GM23248 (cell line): ENCODE results near the gene FAM76A.

Source experiments
- EZH2 ChIP-seq: fragments of 200-600 bp; sonication (generic); IDR thresholded peaks from 2 replicates; pipeline ENCODE4 v1.6.1; 2018; ENCODE audit warnings: antibody characterized with exemption, mild to moderate bottlenecking; ENCODE audit not compliant: insufficient read depth, poor library complexity, severe bottlenecking
- EZH2phosphoT487 ChIP-seq: fragments of 200-600 bp; sonication (generic); IDR thresholded peaks from 2 replicates; pipeline ENCODE4 v1.6.1; 2018; ENCODE audit warnings: antibody characterized with exemption, moderate library complexity, mild to moderate bottlenecking, low read depth; ENCODE audit not compliant: insufficient read depth

DNA sequence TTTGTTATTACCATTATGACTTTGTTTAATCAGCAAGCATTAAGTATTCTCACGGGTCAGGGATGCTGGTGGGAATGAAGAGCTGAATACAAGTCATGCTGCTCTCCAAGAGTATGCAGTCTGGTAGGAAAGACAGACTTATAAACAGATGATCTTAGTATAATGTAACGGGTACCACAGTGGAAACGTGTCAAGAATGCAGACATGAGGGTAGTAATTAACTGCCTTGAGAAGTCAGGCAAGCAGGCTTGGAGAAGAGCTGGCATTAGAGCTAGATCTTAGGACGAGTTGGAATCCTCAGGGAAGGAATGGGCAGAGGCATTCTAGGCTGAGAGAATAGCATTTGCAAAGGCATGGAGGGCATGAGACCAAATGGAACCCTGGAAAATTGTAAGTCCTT is 19.7 kb downstream of the FAM76A start:
- TF ChIP-seq EZH2phosphoT487 (no peak), EZH2 (no peak)
